IPS-11a (cell line): Measurements from ENCODE around the gene TMEM218.
"Not testable (repeated sequence)": the region's sequence is repeated elsewhere in the genome, so short reads cannot be mapped to it uniquely, and the experiment has no call there.

Source experiments
- H3K4me3 ChIP-seq: one replicate; pipeline ENCODE4 v1.5.1; 2013; ENCODE audit warnings: low read depth, low read length, control low read depth

Gene TMEM218

DNA sequence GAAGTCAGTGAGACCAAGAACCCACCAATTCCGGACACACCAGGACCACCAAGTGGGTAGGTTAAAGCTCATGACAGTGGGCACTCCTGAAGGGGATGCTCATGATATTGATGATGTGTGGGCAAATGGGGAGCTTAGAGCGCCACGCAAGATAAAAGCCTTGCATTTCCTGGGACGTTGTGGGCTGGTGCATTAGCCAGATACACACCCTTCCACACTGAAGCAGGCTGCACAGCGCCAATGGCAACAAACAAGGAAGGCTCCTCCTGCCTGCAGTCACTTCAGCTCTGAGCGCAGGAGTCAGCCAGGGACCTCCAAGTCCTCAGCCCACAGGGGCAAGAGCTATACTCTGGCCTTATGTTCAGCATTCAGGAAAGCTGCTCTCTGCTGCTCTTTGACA, 20.6 kb downstream of the TMEM218 start:
- H3K4me3 ChIP-seq, result no peak overlapping the region

DNA sequence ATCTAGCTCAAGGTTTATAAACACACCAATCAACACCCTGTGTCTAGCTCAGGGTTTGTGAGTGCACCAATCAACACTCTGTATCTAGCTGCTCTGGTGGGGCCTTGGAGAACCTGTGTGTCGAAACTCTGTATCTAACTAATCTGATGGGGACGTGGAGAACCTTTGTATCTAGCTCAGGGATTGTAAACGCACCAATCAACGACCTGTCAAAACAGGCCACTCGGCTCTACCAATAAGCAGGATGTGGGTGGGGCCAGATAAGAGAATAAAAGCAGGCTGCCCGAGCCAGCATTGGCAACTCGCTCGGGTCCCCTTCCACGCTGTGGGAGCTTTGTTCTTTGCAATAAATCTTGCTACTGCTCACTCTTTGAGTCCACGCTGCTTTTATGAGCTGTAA, 21.3 kb downstream of the TMEM218 start:
- not testable (repeated sequence) for H3K4me3 ChIP-seq

DNA sequence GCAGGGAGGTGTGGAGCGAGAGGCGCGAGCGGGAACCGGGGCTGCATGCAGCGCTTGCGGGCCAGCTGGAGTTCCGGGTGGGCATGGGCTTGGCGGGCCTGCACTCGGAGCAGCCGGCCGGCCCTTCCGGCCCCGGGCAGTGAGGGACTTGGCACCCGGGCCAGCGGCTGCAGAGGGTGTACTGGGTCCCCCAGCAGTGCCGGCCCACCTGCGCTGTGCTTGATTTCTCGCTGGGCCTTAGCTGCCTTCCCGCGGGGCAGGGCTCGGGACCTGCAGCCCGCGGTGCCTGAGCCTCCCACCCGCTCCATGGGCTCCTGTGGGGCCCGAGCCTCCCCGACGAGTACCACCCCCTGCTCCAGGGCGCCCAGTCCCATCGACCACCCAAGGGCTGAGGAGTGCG, 21.9 kb downstream of the TMEM218 start:
- H3K4me3 ChIP-seq, result not testable (repeated sequence)

DNA sequence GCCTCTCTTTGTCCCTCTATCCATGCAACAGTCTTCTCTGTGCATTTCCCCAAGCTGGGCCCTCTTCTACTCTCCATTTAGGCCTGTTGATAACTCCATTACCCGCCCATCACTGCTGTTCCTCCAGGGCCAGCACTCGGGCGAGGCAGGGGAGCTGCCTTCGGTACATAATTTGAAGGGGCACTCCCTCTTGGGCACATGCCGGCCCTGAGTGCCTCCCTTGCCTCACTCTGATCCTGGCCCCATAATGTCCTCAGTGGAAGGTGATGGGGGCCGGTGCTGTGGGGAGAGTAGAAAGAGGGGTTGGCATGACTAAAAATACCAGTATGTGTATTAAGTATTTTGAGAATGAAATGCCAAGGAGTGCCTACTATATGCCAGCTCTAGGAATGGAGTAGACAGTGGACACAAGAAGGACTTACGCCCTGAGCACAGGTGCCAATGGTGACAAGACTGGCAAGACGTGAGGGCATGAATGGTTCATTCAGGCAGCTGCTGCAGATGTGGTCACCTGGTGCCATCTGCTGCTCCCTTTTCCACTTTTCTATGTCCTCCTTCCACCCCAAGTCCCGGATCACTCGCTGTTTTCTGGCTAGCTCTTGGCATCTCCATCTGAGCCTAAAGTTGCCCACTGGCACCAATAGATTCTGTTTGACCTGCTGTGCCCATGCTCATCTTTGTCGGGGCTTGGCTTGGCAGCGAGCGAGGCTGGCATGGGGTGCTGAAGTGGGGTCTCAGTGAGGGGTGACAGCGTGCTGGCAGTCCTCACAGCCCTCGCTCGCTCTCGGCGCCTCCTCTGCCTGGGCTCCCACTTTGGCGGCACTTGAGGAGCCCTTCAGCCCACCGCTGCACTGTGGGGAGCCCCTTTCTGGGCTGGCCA, 22.6 kb downstream of the TMEM218 start:
- no peak overlapping the region for H3K4me3 ChIP-seq

DNA sequence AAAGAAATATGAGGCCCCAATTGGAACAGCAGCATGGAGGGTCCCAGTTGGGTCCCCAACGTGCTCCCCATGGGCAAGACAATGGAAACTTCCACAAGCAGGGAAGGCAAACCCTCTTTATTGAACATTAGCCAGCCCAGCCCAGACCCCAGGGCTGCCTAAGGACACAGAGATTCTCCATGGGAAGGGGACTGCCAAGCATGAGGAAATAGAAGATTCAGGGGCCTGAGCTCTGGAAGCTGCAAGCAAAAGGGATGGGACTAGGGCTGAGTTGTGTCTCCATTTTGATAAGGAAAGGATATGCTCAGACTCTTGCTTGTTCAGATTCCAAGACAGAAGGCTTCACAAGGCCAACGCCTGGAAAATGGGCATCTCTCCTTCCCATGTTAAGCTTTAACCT, 23.3 kb downstream of the TMEM218 start:
- H3K4me3 ChIP-seq, result no peak overlapping the region

DNA sequence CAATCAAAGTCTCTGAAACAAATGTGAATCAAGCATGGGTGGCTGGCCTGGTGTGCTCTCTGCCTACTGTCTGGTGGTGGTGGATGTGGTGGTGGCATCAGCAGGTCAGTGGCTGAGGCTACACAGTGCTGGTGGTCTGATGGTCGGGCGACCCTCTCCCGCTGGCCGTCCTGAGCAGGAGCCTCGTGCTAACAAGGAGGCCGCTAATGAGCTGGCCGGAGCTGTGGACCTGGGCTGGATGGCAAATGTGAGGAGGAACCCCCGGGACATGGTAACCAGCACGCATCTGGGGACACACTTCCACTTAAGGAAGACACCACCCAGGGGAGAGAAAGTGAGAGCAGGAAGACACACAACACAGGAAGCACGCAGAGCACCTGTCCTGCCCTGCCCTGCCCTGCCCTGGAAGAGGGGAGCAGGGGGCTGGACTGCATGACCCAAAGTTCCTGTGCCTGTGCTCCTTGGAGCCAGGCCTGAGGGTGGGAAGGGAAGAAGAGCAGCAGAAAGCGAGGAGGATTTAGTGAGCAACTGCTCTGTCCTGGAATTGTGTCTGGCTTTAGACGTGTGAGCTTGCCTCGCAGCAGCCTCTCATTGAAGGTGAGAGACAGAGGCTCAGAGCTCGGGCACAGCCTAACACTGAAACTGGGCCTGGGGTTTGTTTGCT, 24.7 kb downstream of the TMEM218 start:
- H3K4me3 ChIP-seq, result no peak overlapping the region

DNA sequence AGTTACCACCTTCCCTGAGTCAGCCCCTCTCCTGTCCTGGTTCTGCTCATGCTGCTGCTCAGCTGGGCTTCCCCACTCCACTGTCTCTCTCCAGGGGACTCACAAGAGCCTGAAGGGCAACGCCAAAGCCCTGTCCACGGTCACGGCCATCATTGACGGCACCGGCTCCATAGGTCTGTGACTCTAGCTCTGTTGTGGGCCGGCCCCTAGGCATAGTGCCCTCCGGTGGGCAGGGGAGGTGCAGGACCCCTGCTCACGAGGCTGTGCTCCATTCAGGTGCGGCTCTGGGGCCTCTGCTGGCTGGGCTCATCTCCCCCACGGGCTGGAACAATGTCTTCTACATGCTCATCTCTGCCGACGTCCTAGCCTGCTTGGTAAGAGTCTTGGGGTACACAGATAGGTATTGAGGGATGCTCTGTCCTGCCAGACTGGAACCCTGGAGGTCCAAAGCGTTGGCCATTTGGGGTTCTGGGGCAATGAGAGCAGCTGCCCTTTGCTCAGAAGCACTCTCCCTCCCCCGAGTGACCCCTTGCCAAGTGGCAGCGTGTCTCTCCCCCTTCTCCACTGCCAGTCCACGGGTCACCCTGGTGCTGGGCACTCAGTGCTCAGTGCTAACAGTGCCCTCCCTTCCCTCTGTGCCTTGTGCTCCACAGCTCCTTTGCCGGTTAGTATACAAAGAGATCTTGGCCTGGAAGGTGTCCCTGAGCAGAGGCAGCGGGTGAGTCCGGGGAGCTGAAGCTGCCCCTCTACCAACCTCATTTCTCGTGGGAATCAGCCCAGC, 25.9 kb downstream of the TMEM218 start:
- no peak overlapping the region for H3K4me3 ChIP-seq

DNA sequence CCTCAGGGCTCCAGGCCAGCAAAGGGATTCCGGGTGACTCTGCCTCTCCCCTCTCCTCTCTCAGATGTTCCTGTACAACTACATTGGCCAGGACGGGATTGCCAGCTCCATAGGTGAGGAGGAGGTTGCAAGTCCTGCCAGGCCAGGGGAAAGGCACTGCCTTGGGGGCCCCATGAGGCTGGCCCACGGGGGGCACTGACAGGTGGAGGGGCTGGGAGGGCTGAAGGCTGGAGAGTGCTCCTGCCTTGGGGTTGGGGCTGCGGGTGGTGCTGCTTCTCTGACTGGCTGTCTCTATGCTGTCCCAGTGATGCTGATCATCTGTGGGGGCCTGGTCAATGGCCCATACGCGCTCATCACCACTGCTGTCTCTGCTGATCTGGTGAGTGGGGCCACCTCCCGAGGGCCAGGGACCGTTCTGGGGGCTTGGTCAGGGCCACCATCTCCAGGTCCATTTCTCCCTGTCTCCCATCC, 26.6 kb downstream of the TMEM218 start:
- H3K4me3 ChIP-seq, result no peak overlapping the region

DNA sequence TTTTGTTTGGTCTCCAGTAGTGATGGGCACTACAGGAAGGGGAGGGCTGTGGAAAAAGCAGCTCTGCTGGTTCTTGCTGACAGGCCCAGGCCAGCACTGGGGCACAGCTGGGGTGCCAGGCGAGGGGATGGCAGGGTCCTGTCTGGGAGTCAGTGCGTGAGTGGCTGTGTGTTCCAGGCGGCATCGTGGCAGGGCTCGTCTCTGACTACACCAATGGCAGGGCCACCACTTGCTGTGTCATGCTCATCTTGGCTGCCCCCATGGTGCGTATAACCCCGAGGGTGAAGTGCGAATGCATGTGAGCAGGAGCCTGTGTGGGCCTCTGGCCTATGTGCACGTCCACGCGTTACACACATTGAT, 27.4 kb downstream of the TMEM218 start:
- no peak overlapping the region for H3K4me3 ChIP-seq

DNA sequence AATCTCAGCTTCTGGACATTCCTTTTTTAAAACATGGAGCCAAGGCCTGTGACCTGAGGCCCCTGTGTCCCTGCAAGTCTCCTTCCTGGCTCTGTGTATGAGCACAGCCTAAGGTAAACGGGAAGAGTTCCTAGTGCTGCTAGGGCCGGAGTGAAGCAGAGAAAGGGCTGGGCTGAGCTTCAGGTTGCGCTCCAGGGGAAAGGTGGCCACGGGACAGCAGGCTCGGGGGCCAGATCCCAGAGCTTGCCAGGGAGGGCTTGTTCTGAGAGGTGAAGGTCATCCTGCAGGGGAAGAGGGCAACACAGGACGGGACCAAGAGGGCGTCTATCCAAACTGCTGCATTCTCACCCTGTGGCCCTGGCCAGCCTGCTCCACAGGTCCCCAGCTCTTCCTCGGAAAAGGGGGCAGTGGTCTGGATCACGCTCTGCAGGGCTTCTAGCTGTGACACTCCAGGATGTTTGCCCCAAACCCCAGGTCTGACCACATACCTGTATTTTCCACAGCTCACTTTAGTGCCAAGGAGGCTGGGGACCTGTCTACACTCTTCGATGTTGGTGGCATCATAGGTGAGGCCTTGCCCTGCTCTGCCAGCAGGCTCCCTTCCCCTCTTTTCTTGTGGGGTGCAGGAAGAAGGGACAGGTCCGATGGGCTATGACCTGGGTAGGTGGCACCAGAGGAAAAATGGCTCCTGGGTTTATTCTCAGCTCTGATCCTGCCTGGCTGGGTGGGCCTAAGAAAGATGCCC, 27.9 kb downstream of the TMEM218 start:
- H3K4me3 ChIP-seq, result no peak overlapping the region

DNA sequence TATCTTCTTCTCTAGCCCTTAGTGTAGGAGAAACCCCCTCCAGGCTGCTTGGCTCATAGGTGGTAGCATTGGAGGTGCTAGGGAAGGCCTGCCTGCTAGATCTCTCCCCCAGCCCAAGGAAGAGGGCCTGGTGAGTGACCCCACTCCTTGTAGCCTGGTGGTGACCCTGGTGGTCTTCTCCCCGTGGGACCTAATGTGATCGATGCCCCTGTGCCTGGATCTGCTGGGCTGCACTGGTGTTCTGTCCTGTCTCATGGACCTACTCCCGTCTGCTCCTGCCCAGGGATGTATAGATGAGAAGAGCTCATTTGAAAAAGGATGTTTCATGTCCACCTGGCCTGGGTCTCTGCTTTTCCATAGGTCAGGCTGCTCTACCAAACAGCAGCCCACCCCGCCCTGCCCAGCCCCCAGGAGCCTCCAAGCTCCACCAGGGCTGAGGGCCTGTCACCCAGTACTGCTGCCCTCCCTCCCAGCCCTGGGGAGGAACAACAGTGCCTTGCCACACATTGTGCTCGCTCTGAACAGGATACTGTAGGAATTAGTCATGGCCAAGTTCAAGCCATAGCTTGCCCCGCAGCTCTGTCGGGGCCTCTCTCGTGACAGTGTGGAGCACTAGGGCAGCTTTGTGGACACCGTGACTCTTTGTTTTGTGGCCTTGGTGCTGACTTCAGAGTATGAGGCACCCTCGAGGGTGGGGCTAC, 28.7 kb downstream of the TMEM218 start:
- H3K4me3 ChIP-seq, result no peak overlapping the region

DNA sequence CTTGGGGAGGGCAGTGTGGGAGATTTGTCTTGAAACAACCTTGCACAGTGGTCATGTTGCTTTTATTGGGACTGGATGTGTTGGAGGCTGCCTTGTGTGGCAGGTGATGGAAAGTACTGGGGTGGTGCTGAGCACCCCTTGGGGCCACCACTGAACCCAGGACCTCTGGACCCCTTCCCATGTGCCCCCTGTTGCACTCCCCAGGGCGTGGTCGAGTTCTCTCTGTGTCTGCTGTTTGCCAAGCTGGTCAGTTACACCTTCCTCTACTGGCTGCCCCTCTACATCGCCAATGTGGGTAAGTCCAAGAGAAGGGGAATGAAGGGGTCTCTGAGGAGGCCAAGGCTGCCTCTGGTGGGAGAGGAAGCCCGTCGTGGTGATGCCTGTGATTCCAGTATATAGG, 29.4 kb downstream of the TMEM218 start:
- H3K4me3 ChIP-seq, result no peak overlapping the region

DNA sequence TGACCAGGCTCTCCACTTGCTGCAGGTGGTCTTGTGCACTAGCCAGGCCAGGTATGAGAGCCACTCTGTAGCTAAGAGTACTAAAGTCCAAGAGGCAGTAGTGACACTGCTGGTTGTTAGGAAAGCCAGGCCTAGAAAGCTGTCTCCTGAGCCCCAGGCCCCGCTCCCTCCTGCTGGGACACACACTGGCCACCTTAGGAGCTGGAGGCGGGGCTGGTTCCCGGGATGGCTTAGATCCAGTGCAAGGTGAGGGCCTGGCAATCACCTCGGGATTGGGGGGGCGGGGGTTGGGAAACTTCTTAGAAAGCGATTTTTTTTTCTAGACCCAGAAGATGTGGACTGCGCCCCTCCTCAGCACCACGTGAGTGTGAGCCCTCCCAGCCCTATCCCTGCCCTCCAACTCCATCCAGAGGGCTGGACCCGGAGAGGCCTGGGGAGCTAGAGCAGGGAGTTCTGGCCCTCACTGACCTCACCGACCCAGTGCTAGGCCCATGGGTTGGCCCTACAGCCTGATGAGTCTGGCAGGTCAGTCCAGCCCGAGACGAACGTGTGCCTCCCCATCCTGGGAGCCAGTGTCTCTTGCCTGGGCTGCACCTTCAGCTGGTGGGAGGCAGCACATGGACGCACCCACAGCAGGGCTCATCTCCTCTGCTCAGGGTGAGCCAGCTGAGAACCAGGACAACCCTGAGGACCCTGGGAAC, 30.2 kb downstream of the TMEM218 start:
- H3K4me3 ChIP-seq, result no peak overlapping the region

DNA sequence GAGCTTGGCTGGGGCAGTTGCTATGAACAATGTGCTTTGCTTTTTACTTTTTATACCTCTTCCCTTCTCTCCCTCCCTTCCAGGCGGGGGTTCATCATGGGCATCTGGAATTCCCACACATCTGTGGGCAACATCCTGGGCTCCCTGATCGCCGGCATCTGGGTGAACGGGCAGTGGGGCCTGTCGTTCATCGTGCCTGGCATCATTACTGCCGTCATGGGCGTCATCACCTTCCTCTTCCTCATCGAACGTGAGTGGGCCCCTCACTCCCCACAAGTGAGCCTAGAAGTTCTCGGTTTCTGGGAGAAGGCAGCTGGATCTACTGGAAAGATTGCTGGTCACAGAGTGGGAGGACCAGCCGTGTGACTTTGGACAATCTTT, 30.9 kb downstream of the TMEM218 start:
- H3K4me3 ChIP-seq, result no peak overlapping the region

DNA sequence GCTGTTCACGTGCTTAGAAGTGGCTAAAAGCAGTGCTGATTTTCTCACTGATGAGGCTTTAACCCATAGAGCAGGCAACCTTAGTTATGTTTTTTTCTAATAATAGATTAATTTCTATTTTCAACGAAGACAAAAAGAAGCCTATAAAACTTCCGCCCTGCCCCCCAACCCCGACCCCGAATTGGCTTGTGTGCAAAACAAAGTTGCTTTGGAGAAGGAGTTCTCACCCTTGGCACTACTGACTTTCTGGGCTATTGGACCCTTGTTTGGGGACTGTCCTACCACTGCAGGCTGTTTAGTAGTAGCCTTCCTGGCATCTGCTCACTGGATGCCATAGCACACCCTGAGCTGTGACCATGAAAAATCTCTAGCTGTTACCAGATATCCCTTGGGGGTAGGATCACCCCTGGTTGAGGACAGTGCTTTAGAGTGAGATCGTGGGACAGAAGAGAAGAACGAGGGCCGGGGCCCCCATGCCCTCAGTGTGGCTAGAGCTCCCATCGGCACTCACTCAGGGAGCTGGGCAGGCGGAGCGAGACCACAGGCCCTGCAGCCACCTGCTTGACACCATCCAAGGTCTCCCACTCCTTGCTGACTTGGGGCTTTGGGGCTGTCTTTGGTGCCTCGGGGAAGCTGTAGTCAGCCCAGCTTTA, 31.4 kb downstream of the TMEM218 start:
- no peak overlapping the region for H3K4me3 ChIP-seq

DNA sequence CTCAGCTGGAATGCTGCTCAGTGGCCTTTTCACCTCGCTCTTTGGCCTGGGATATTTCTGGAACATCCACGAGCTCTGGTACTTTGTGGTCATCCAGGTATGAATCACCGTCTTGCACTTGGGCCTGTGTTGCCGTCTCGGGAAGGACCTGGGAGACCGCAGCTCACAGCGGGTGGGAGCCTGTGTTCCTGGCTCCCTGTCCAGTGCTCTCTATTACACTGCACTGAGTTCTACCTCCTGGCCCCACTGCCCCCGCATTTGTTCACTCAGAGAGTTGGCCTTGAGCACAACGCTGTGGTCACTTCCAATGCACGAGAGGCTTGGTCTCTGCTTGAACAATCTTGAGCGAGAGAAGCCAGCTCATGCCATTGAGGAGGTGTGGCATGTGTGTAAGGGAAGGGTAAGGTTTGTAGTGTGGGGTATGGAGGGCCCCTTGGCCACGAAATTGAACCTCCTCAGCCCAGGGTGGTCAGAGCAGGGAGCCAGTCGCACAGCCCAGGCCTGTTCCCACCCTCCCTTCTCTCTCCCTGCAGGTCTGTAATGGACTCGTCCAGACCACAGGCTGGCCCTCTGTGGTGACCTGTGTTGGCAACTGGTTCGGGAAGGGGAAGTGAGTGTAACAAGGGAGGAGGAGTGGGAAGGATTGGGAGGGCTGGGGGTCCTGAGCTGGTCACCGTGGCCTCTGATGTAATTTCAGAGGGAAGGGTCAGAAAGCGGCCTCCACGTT, 32.1 kb downstream of the TMEM218 start:
- no peak overlapping the region for H3K4me3 ChIP-seq

DNA sequence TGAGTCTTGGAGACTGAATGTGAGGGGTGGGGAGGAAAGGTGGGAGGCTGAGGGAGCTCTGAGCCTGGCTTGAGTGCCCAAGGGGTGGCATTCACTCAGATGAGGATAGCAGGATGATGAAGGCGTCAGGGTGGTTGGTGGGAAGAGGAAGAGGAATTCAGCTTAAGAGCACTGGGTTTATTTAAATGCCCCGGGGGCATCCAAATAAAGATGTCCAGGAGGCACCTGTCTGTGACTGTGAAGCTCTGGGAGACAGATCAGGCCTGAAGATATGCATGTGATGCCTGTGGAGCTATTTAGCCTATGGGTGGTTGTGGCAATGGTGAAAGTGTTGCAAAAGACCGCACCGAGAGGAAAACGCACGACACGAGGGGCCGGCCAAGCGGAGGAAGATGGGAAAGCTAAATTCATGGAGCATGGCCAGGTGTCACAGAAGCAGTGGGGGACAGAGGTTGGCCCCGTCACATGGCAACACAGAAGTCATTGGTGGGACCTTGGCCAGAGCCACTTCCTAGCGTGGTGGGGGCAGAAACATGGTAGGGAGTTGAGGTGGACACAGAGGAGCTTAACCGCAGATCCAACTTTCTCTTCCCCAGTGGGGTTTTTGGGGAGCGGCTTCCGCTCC, 32.8 kb downstream of the TMEM218 start:
- no peak overlapping the region for H3K4me3 ChIP-seq

DNA sequence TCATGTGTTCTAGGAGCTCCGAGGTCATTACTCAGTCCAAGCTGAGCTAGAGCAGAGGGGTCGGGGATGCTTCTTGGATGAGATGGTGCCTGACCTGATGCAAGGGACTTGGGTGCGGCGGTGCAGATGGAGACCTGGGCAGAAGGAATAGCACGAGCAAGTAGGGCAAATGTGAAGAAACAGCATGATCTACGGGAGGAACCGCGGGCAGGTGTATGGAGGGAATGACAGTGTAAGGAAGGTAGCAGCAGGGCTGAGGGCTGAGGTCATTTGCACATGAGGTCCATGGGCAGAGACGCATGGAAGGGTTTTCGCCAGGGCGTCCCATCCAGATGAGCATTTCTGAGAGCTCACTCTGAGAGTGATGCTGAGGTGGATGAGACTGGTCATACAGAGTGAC, 33.4 kb downstream of the TMEM218 start:
- no peak overlapping the region for H3K4me3 ChIP-seq
